B cell (primary cell): ENCODE results near the gene ST6GALNAC1. TPM values are rescaled to one million over a fixed set of nuclear protein-coding genes. Genes with fewer than 3 reads are reported as not detected.

Source experiments
- ATAC-seq: fragments of 200-7000 bp; cut with Tn5 transposase; one replicate; pipeline ENCODE4 v1.10.0; 2021; ENCODE audit warnings: low read depth, mild to moderate bottlenecking, moderate number of reproducible peaks, moderate library complexity
- CTCF ChIA-PET: fragments of 350-600 bp; sonication (Branson Sonifier 250); formaldehyde crosslinking; loops from one replicate; lab custom pipeline; 2021; ENCODE audit warnings: antibody characterized with exemption, inconsistent platforms; lab: Charles Lee
- POLR2A ChIA-PET: fragments of 350-600 bp; sonication (Branson Sonifier 250); formaldehyde crosslinking; loops from one replicate; lab custom pipeline; 2021; ENCODE audit warnings: antibody characterized with exemption; lab: Charles Lee
- DNase-seq: peaks from one replicate; pipeline ENCODE4 v3.0.0; 2013
- H2AFZ ChIP-seq: 2 replicates; pipeline ENCODE4 v1.6.1; 2012; ENCODE audit warnings: mild to moderate bottlenecking, low read depth, low read length; ENCODE audit not compliant: insufficient read depth, poor library complexity, severe bottlenecking
- H3K27ac ChIP-seq, 2 donors: 1 replicate in 1 of 2; 2 replicates in 1 of 2; pipeline ENCODE4 v1.5.1; 2012 to 2013; ENCODE audit warnings: low read length in 2 of 2, mild to moderate bottlenecking in 2 of 2, moderate library complexity in 1 of 2
- H3K27me3 ChIP-seq, 4 experiments: fragments of 200-600 bp in 1 of 4; sonication (generic) in 1 of 4; replicated peaks in 1 of 4; 1 replicate in 2 of 4; 2 replicates in 2 of 4; pipeline versions ENCODE4 v1.6.1 to v1.7.0; 2013 to 2016; ENCODE audit warnings: low read length in 3 of 4, mild to moderate bottlenecking in 2 of 4, mixed read lengths in 1 of 4, moderate library complexity in 1 of 4; ENCODE audit not compliant: insufficient read depth in 4 of 4, control insufficient read depth in 3 of 4; ENCODE audit errors: control extremely low read depth in 1 of 4
- H3K36me3 ChIP-seq, 2 experiments: replicated peaks in 1 of 2; 1 replicate in 1 of 2; 2 replicates in 1 of 2; pipeline versions ENCODE4 v1.6.1 to v1.7.1; 2013; ENCODE audit warnings: low read length in 1 of 2; ENCODE audit not compliant: insufficient read depth in 2 of 2, control insufficient read depth in 1 of 2; ENCODE audit errors: control extremely low read depth in 1 of 2, extremely low read depth in 1 of 2
- H3K4me1 ChIP-seq, 2 donors: fragments of 200-600 bp in 1 of 2; sonication (generic) in 1 of 2; 1 replicate in 1 of 2; 2 replicates in 1 of 2; pipeline versions ENCODE4 v1.5.1 to v1.6.1; 2013 to 2017; ENCODE audit warnings: low read length in 2 of 2; ENCODE audit not compliant: control insufficient read depth in 2 of 2, insufficient read depth in 2 of 2
- H3K4me2 ChIP-seq: replicated peaks from 2 replicates; pipeline ENCODE3; 2012; ENCODE audit warnings: mild to moderate bottlenecking, low read depth, low read length; ENCODE audit not compliant: poor library complexity, severe bottlenecking
- H3K4me3 ChIP-seq, 5 experiments: fragments of 200-600 bp in 1 of 5; sonication (generic) in 1 of 5; 1 replicate in 3 of 5; 2 replicates in 2 of 5; pipeline versions ENCODE4 v1.5.1 to v1.7.0; 2011 to 2016; ENCODE audit warnings: low read length in 4 of 5, mild to moderate bottlenecking in 4 of 5, low read depth in 2 of 5, control low read depth in 1 of 5, moderate library complexity in 1 of 5; ENCODE audit not compliant: insufficient read depth in 1 of 5; ENCODE audit errors: control extremely low read depth in 1 of 5, extremely low read depth in 1 of 5
- H3K79me2 ChIP-seq: fragments of 200-600 bp; sonication (generic); one replicate; pipeline ENCODE4 v1.6.0; 2016; ENCODE audit warnings: low read length; ENCODE audit not compliant: control insufficient read depth, insufficient read depth
- H3K9ac ChIP-seq: fragments of 200-600 bp; sonication (generic); 2 replicates; pipeline ENCODE4 v1.6.1; 2017; ENCODE audit warnings: mild to moderate bottlenecking, low read length, moderate library complexity
- H3K9me3 ChIP-seq, 3 donors: one replicate each; pipeline versions ENCODE4 v1.6.1 to v1.7.1; 2013; ENCODE audit warnings: low read length in 2 of 3; ENCODE audit not compliant: control insufficient read depth in 2 of 3, insufficient read depth in 1 of 3; ENCODE audit errors: control extremely low read depth in 1 of 3
- H4K20me1 ChIP-seq: 2 replicates; pipeline ENCODE4 v1.6.0; 2012; ENCODE audit warnings: mild to moderate bottlenecking, low read length; ENCODE audit not compliant: insufficient read depth, control insufficient read depth, poor library complexity, severe bottlenecking
- H3K27ac Mint-ChIP-seq: one replicate; pipeline ENCODE4 v1.8.0; 2021; ENCODE audit warnings: mixed read lengths
- H3K27me3 Mint-ChIP-seq: one replicate; pipeline ENCODE4 v1.8.0; 2021; ENCODE audit warnings: mixed read lengths
- H3K4me1 Mint-ChIP-seq: one replicate; pipeline ENCODE4 v1.8.0; 2021; ENCODE audit warnings: mixed read lengths
- H3K4me3 Mint-ChIP-seq: one replicate; pipeline ENCODE4 v1.8.0; 2021; ENCODE audit warnings: mixed read lengths
- H3K9me3 Mint-ChIP-seq: one replicate; pipeline ENCODE4 v1.8.0; 2022; ENCODE audit warnings: mixed read lengths; ENCODE audit not compliant: insufficient read depth
- CTCF ChIP-seq: fragments of 200-600 bp; IDR thresholded peaks from one replicate; pipeline ENCODE4 v1.8.0; 2022; ENCODE audit warnings: antibody characterized with exemption, mild to moderate bottlenecking
- EZH2 ChIP-seq: IDR thresholded peaks from 2 replicates; pipeline ENCODE4 v1.6.1; 2012; ENCODE audit warnings: borderline replicate concordance, low read depth, mild to moderate bottlenecking, moderate library complexity, low read length; ENCODE audit not compliant: insufficient read depth, poor library complexity, severe bottlenecking
- WGBS: methylation state at CpG from one replicate; pipeline ENCODE4 v1.1.5; 2013; ENCODE audit warnings: missing lambda C conversion rate; ENCODE audit not compliant: insufficient coverage; 5-methylcytosine and 5-hydroxymethylcytosine counted together
- intact Hi-C: fragments of 100-400 bp; cut with micrococcal nuclease; formaldehyde crosslinking; loops from one replicate; pipeline ENCODE4 v1.10.0; 2022
- polyA plus RNA-seq: library from polyadenylated mRNA; depleted of rRNA; stranded (reverse); fragments of >200 nt; gene quantifications from 2 replicates; pipeline ENCODE4 v1.2.3, GENCODE V29; 2012
- total RNA-seq, 2 donors: library from RNA; stranded (reverse); fragments of 120-200 nt in 1 of 2; gene quantifications; 1 replicate in 1 of 2; 2 replicates in 1 of 2; pipeline versions ENCODE4 v1.2.3 to v1.2.4, GENCODE V29; 2013 to 2022

Gene ST6GALNAC1
- total and polyA plus RNA-seq, 2 donors (not counting 1 experiment from before 2014, with no cell fraction given): not detected

- ChIA-PET POLR2A (no interaction called here), CTCF (interaction anchor here (0.5 to 0.8 kb wide), 3 partner anchors 25 to 31 kb away, joined by 3 to 5 read pairs (median 4); no protein-coding TSS in a partner anchor)
- Histone ChIP-seq H3K9ac (no peak overlapping the region), H3K27ac (no peak overlapping the region), H3K36me3 (no peaks in the 10 kb centered on the region), H3K4me2 (no peak overlapping the region), H3K4me3 (no peak overlapping the region), H3K79me2 (no peaks in the 10 kb centered on the region), H3K27me3 (peaks cover 0 to 38% (median 20%) of the 10 kb centered on the region in 4 experiments), H4K20me1 (no peaks in the 10 kb centered on the region), H2AFZ (no peak overlapping the region), H3K9me3 (no peaks in the 10 kb centered on the region), H3K4me1 (peaks cover 21% of the 10 kb centered on the region in 2 donors)
- intact Hi-C loops: no loop called here
- DNase-seq (no peak), ATAC-seq (no peak)
- Mint-ChIP-seq H3K27me3 (peaks cover 41% of the 10 kb centered on the region), H3K4me1 (peaks cover 12% of the 10 kb centered on the region), H3K4me3 (peak overlapping the region; percentile 12), H3K9me3 (no peaks in the 10 kb centered on the region), H3K27ac (no peak overlapping the region)
- no peak for TF ChIP-seq CTCF
- no peak for TF ChIP-seq EZH2
These were observed 55.4 kb downstream of the ST6GALNAC1 start for GRCh38 chr17:76588182-76588581.

- H3K27me3 Mint-ChIP-seq: peaks cover 46% of the 10 kb centered on the region
- intact Hi-C loops: loop anchor here (2.0 kb wide), 1 partner anchor 30 kb away; no protein-coding TSS in a partner anchor
These were observed 56.6 kb downstream of the ST6GALNAC1 start for GRCh38 chr17:76586741-76587487.

More at GRCh38 chr17:76586741-76587487, 56.6 kb downstream of the ST6GALNAC1 start:
- Histone ChIP-seq H3K79me2 (no peaks in the 10 kb centered on the region), H4K20me1 (no peaks in the 10 kb centered on the region), H3K36me3 (no peaks in the 10 kb centered on the region), H2AFZ (no peak overlapping the region), H3K4me1 (peaks cover 21% of the 10 kb centered on the region in 2 donors), H3K9me3 (no peaks in the 10 kb centered on the region), H3K27me3 (peaks cover 0 to 38% (median 20%) of the 10 kb centered on the region in 4 experiments), H3K4me3 (no peak overlapping the region), H3K9ac (no peak overlapping the region), H3K4me2 (peak overlapping the region; percentile 3), H3K27ac (no peak overlapping the region)
- ATAC-seq (no peak), DNase-seq (no peak)
- peaks cover 12% of the 10 kb centered on the region for H3K4me1 Mint-ChIP-seq
- 38% methylated on average over 17 of the region's 17 CpGs for WGBS
- CTCF ChIA-PET: interaction anchor here (1.3 to 2.9 kb wide), 6 partner anchors 16 to 64 kb away, joined by 3 to 13 read pairs (median 5); no protein-coding TSS in a partner anchor
- H3K27ac Mint-ChIP-seq: no peak overlapping the region
- no peak for TF ChIP-seq EZH2
- TF ChIP-seq CTCF: no peak
- POLR2A ChIA-PET: interaction anchor here (0.6 to 1.3 kb wide), 2 partner anchors 30 to 1311 kb away, joined by 3 read pairs; no protein-coding TSS in a partner anchor
- peak overlapping the region; percentile 14 for H3K4me3 Mint-ChIP-seq
- no peaks in the 10 kb centered on the region for H3K9me3 Mint-ChIP-seq
